ENCODE results near the gene TM2D1. TPM values are rescaled to one million over a fixed set of nuclear protein-coding genes. Genes with fewer than 3 reads are reported as not detected.

TM2D1 gene
- total and polyA plus RNA-seq, 10 of the 15 experiments (the other 5 are each of a cell fraction or from before 2014, with no cell fraction given) = 21.0 to 46.6 (median 36.7) TPM

GRCh38 chr1:61647142-61647541 is 77.8 kb downstream of the TM2D1 start:
- Histone ChIP-seq H3K27ac (ENCODE audit: control insufficient read depth, insufficient read depth) (no peak overlapping the region), H3K27me3 (replicated peaks in 1 of 2; ENCODE audit: control insufficient read depth in 2 of 2, insufficient read depth in 2 of 2, low read length in 1 of 2) (no peaks in the 10 kb centered on the region; a peak in 1 of 4 replicates), H2AFZ (ENCODE audit: control insufficient read depth, low read depth, low read length) (no peak overlapping the region), H3K36me3 (ENCODE audit: control insufficient read depth in 2 of 2, insufficient read depth in 2 of 2, low read length in 1 of 2) (no peaks in the 10 kb centered on the region), H3K4me2 (ENCODE audit: control insufficient read depth, insufficient read depth) (no peak overlapping the region), H4K20me1 (ENCODE audit: control insufficient read depth, insufficient read depth) (no peaks in the 10 kb centered on the region), H3K79me2 (ENCODE audit: control insufficient read depth, insufficient read depth, low read length) (no peaks in the 10 kb centered on the region), H3K4me3 (no peak overlapping the region), H3K9me3 (replicated peaks; ENCODE audit: control insufficient read depth, insufficient read depth, low read length) (no peaks in the 10 kb centered on the region), H3K4me1 (ENCODE audit: control insufficient read depth, insufficient read depth, low read length) (no peaks in the 10 kb centered on the region), H3K9ac (ENCODE audit: control insufficient read depth, insufficient read depth, low read length) (no peak overlapping the region)
- WGBS (ENCODE audit: insufficient coverage, insufficient replicate concordance, low lambda C conversion rate, missing lambda C conversion rate) = 92% methylated on average over 2 of the region's 2 CpGs
- no peak for TF ChIP-seq SREBF1 (IDR thresholded peaks at IDR 0.05; ENCODE audit: low read length)
- no peak for TF ChIP-seq BRCA1 (IDR thresholded peaks at IDR 0.05; ENCODE audit: low read depth, low read length)
- no peak for TF ChIP-seq CTCF (IDR thresholded peaks at IDR 0.05 in 2 of 3, conservative IDR thresholded peaks at IDR 0.05 in 1 of 3; ENCODE audit: control insufficient read depth in 2 of 3, extremely low read depth in 1 of 3, insufficient read depth in 1 of 3, low read depth in 3 of 3, low read length in 3 of 3)
- no peak for TF ChIP-seq NR2C2 (IDR thresholded peaks at IDR 0.05; ENCODE audit: borderline replicate concordance, control insufficient read depth, insufficient read length, low read depth)
- TF ChIP-seq ZNF592 (IDR thresholded peaks at IDR 0.05) = no peak
- no peak for TF ChIP-seq POLR2AphosphoS2 (IDR thresholded peaks at IDR 0.05; ENCODE audit: low read depth, low read length)
- TF ChIP-seq ZBTB4 (CRISPR knock-in tag; IDR thresholded peaks at IDR 0.05) = no peak
- TF ChIP-seq ZNF24 (IDR thresholded peaks at IDR 0.05) = no peak
- no peak for TF ChIP-seq IRF5 (IDR thresholded peaks at IDR 0.05; ENCODE audit: borderline replicate concordance)
- no peak for TF ChIP-seq KAT2A (conservative IDR thresholded peaks at IDR 0.05; ENCODE audit: control insufficient read depth, low read depth, low read length)
- no peak for TF ChIP-seq POU2F2 (IDR thresholded peaks at IDR 0.05; ENCODE audit: borderline replicate concordance, low read depth, low read length)
- TF ChIP-seq MYB (IDR thresholded peaks at IDR 0.05; ENCODE audit: borderline replicate concordance, low read depth, low read length) = no peak
- TF ChIP-seq ATF7 (IDR thresholded peaks at IDR 0.05; ENCODE audit: low read depth) = no peak
- no peak for TF ChIP-seq BCL11A (IDR thresholded peaks at IDR 0.05; ENCODE audit: low read depth, low read length)
- ATAC-seq = no peak
- POLR2A ChIA-PET = no interaction called here
- BruUV-seq (replicated peaks) = no TSS peak
- in situ Hi-C loops (cut with MboI) = no loop called here
- CTCF ChIA-PET = interaction anchor here (0.6 kb wide), 1 partner anchor 58 kb away, joined by 3 read pairs; no protein-coding TSS in a partner anchor
- SMC1A ChIA-PET (ENCODE audit: uncharacterized antibody, unreplicated experiment) = no interaction called here
- DNase-seq (ENCODE audit: low read depth, low spot score) = no peak
- RAD21 ChIA-PET (ENCODE audit: unreplicated experiment) = no interaction called here
- intact Hi-C loops (cut with micrococcal nuclease; ENCODE audit: unreplicated experiment) = loop anchor here (10.0 kb wide), 1 partner anchor 672 kb away; no protein-coding TSS in a partner anchor
- no peak for FAIRE-seq

All from GM12878 (cell line).